ENCODE measurements around the gene NCAM2. TPM values are rescaled to one million over a fixed set of nuclear protein-coding genes. Genes with fewer than 3 reads are reported as not detected.

Gene NCAM2
- total RNA-seq, 2 experiments from 2014 or later: not detected

DNA sequence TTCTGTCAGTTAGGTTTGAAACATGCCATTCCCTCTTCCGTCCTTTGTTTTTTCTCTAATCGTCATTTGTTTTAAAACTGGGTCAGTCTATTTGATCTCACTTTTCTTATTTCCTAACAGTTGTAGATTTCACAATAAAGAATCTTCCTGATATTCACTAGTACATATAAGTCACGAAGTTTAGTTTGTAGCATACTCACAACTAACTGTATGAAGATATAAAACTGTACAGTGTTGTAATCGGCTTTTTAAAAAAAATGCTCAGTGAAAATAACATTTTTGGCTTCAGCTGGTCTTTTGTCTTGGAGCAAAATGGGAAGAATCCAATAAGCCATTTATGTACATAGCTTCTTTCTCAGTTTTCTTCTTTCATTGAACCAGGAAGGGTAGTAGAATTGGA lies 78.3 kb downstream of the NCAM2 start:
- POLR2A ChIA-PET: no interaction called here
- peaks cover 3% of the 10 kb centered on the region for H3K9me3 Mint-ChIP-seq
- H3K36me3 Mint-ChIP-seq: no peaks in the 10 kb centered on the region
- H3K4me1 Mint-ChIP-seq (ENCODE audit: low read depth): no peaks in the 10 kb centered on the region
- CTCF ChIA-PET: no interaction called here
- no peak for DNase-seq
- H3K4me3 Mint-ChIP-seq: no peak overlapping the region
- H3K27ac Mint-ChIP-seq: no peak overlapping the region
- no peaks in the 10 kb centered on the region for H3K27me3 Mint-ChIP-seq
- intact Hi-C loops (cut with micrococcal nuclease): no loop called here

DNA sequence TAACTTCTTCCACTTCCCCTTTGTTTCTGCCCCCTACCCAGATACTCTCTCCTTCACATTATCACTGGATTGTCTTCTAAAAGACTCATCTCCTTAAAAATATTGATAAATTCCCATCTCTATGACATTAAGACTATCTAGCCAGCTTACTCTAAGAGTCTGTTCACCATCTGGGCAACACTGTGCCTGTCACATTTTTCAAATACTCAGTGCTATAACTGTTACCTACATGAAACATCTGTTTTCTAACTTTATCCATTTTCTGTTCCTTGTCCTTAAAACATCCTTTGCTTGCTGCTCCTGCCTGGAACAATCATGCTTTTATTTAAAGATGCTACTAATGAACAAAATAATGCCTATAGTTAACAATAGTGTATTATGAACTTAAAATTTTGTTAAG lies 81.4 kb downstream of the NCAM2 start:
- Mint-ChIP-seq H3K9me3 (peaks cover 3% of the 10 kb centered on the region), H3K36me3 (no peaks in the 10 kb centered on the region), H3K4me3 (no peak overlapping the region), H3K27me3 (no peaks in the 10 kb centered on the region), H3K4me1 (ENCODE audit: low read depth) (no peaks in the 10 kb centered on the region), H3K27ac (no peak overlapping the region)
- DNase-seq: no peak
- intact Hi-C loops (cut with micrococcal nuclease): no loop called here
- POLR2A ChIA-PET: no interaction called here
- CTCF ChIA-PET: no interaction called here

DNA sequence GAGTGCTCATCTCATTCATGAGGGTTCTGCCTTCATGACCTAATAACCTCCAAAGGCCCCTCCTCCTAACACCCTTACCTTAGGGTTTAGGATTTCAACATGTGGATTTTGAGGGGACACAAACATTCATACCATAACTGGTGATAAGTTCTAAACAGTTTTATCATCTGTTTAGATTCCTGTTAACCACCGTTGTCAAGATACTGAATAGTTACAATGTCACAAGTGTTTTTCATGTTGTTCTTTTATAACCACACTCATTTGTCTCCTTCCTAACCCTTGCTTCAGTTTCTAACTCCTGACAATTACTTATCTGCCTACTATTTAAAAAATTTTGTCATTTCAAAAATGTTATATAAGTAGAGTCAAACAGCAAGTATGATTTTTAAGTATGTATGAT lies 86.0 kb downstream of the NCAM2 start:
- Mint-ChIP-seq H3K36me3 (no peaks in the 10 kb centered on the region), H3K4me3 (no peak overlapping the region), H3K27ac (no peak overlapping the region), H3K4me1 (ENCODE audit: low read depth) (no peaks in the 10 kb centered on the region), H3K9me3 (no peaks in the 10 kb centered on the region), H3K27me3 (no peaks in the 10 kb centered on the region)
- CTCF ChIA-PET: no interaction called here
- no peak for DNase-seq
- POLR2A ChIA-PET: no interaction called here
- intact Hi-C loops (cut with micrococcal nuclease): no loop called here

DNA sequence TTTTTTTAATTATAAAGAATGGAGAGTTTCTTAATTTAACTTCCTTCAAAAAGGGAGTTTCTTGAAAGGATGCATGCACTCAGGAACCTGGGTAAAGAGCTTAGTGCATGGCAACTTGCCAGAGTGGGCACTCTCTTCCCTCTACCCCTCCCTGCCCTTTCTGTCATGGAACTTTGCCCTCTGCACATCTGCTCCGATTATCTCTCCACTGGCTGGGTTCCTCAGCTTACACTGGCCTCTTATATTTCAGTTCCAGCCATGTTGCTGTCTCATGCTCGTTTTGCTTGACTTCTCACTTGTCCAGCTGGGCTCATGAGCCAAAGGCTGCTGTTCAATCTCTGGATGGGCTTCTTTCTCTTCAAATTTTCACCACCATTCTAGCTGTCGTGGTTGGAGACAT lies 87.0 kb downstream of the NCAM2 start:
- H3K27ac Mint-ChIP-seq: no peak overlapping the region
- H3K4me3 Mint-ChIP-seq: no peak overlapping the region
- H3K36me3 Mint-ChIP-seq: no peaks in the 10 kb centered on the region
- POLR2A ChIA-PET: no interaction called here
- no peaks in the 10 kb centered on the region for H3K4me1 Mint-ChIP-seq (ENCODE audit: low read depth)
- intact Hi-C loops (cut with micrococcal nuclease): no loop called here
- CTCF ChIA-PET: no interaction called here
- H3K27me3 Mint-ChIP-seq: no peaks in the 10 kb centered on the region
- DNase-seq: no peak
- H3K9me3 Mint-ChIP-seq: no peaks in the 10 kb centered on the region

DNA sequence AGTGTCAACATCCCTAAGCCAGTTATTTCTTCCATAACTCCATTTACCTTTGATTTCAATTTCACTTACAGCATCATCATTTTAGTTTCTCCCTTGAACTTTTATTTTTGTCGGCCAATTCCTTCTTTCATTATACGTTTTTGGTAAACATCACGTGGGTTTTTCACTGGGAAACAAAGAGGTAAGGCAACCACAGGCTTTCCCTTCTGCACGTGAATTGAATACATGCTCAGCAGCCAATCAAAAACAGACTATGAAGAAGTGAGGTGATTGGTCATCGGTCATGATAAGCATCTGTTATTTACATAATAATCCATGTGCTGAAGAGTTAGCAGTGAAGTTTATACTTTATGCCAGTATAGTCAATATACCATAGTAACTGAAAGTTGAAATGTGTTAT lies 98.7 kb downstream of the NCAM2 start:
- H3K36me3 Mint-ChIP-seq: no peaks in the 10 kb centered on the region
- H3K27me3 Mint-ChIP-seq: no peaks in the 10 kb centered on the region
- H3K27ac Mint-ChIP-seq: no peak overlapping the region
- H3K4me3 Mint-ChIP-seq: no peak overlapping the region
- intact Hi-C loops (cut with micrococcal nuclease): no loop called here
- POLR2A ChIA-PET: no interaction called here
- CTCF ChIA-PET: no interaction called here
- no peaks in the 10 kb centered on the region for H3K9me3 Mint-ChIP-seq
- no peaks in the 10 kb centered on the region for H3K4me1 Mint-ChIP-seq (ENCODE audit: low read depth)
- DNase-seq: no peak

DNA sequence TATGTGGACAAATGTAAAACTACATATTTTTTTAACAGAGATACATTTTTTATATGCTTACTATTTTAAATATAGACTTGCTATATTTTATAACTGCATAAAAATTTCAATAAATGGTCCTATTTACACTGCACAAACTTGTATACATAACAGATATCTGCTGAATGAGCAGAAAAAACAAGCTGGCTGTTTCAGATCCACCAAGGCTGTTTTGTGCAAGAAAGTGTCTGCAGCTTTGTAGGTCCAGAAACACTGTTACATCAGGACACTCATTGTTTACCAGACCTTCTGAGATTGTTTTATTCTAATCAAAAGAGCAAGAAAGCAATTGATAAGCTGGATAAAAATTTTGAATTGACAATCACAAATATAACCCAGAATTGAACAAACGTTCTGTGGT lies 99.3 kb downstream of the NCAM2 start:
- Mint-ChIP-seq H3K27ac (no peak overlapping the region), H3K9me3 (no peaks in the 10 kb centered on the region), H3K4me3 (no peak overlapping the region), H3K27me3 (no peaks in the 10 kb centered on the region), H3K36me3 (no peaks in the 10 kb centered on the region), H3K4me1 (ENCODE audit: low read depth) (no peaks in the 10 kb centered on the region)
- no peak for DNase-seq
- intact Hi-C loops (cut with micrococcal nuclease): no loop called here
- ChIA-PET CTCF (no interaction called here), POLR2A (no interaction called here)

DNA sequence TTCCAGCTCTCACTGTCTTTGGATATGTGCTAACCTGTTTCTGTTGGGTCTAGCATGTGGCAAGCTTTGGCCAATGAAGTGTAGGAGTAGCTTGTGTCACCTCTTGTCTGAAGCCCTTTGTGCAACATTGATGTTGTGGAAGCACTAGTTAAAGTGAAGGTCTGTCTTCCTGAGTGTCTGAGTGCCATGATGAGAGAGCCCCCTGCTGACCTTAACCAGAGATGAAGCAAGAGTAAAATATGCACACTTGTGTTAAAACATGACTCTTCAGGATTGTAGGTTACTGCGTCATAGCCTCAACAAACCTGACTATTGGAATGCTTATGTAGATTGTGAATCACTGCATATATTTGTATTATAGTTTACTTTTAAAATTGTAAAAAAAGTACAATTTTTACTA lies 103.7 kb downstream of the NCAM2 start:
- no peak for DNase-seq
- Mint-ChIP-seq H3K4me3 (no peak overlapping the region), H3K9me3 (no peaks in the 10 kb centered on the region), H3K36me3 (no peaks in the 10 kb centered on the region), H3K4me1 (ENCODE audit: low read depth) (no peaks in the 10 kb centered on the region), H3K27me3 (no peaks in the 10 kb centered on the region), H3K27ac (no peak overlapping the region)
- POLR2A ChIA-PET: no interaction called here
- CTCF ChIA-PET: interaction anchor here (1.2 kb wide), 1 partner anchor 104 kb away, joined by 3 read pairs; the partner anchor contains the start of gene NCAM2
- intact Hi-C loops (cut with micrococcal nuclease): loop anchor here (2.0 kb wide), 1 partner anchor 103 kb away; the partner anchor contains the start of gene NCAM2

DNA sequence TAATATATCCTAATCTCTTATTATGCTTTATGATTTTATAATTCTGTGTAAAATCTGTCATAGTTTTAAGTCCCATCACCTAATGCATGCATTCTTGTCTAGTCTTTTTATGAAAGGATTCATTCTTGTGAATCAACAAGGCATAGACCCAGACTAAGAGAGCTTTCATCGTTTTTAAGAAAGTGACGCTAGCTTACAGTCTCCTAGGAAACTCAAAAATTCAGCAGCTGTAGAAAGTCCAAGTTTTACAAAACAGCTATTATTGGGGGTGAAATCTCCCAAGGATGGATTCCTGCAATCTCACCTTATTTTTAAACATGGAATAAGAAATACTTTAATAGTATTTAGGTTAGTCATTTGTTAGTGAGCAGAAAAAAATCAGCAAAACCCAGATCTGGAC lies 104.7 kb downstream of the NCAM2 start:
- H3K36me3 Mint-ChIP-seq: no peaks in the 10 kb centered on the region
- H3K4me3 Mint-ChIP-seq: no peak overlapping the region

DNA sequence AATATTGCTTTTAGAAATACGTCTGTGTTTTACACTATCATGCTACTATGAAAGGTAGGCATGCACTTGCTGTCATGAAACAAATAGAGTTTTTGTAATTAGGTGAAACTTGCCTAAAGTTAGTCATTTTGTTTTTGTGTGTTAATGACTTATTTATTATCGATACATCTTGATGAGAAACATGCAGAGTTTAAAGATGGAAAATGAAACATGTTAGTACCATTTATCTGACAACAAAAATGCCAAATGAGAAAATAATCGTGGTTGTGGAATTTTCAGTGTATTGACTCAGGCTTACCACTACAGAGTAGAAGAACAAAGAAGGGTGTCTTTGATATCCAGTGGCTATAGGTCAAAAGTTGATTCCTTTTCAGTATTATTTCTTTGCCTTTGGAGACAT lies 105.5 kb downstream of the NCAM2 start:
- ChIA-PET POLR2A (no interaction called here), CTCF (no interaction called here)
- intact Hi-C loops (cut with micrococcal nuclease): loop anchor here (2.0 kb wide), 1 partner anchor 105 kb away; the partner anchor contains the start of gene NCAM2
- H3K4me3 Mint-ChIP-seq: no peak overlapping the region
- no peak for DNase-seq
- H3K27ac Mint-ChIP-seq: no peak overlapping the region
- H3K36me3 Mint-ChIP-seq: no peaks in the 10 kb centered on the region
- H3K4me1 Mint-ChIP-seq (ENCODE audit: low read depth): no peaks in the 10 kb centered on the region
- no peaks in the 10 kb centered on the region for H3K27me3 Mint-ChIP-seq
- H3K9me3 Mint-ChIP-seq: no peaks in the 10 kb centered on the region

More for the DNA sequence above, 104.7 kb downstream of the NCAM2 start:
- intact Hi-C loops (cut with micrococcal nuclease): loop anchor here (2.0 kb wide), 1 partner anchor 104 kb away; the partner anchor contains the start of gene NCAM2
- Mint-ChIP-seq H3K27me3 (no peaks in the 10 kb centered on the region), H3K27ac (no peak overlapping the region), H3K4me1 (ENCODE audit: low read depth) (no peaks in the 10 kb centered on the region), H3K9me3 (no peaks in the 10 kb centered on the region)
- DNase-seq: no peak
- CTCF ChIA-PET: no interaction called here
- POLR2A ChIA-PET: no interaction called here

DNA sequence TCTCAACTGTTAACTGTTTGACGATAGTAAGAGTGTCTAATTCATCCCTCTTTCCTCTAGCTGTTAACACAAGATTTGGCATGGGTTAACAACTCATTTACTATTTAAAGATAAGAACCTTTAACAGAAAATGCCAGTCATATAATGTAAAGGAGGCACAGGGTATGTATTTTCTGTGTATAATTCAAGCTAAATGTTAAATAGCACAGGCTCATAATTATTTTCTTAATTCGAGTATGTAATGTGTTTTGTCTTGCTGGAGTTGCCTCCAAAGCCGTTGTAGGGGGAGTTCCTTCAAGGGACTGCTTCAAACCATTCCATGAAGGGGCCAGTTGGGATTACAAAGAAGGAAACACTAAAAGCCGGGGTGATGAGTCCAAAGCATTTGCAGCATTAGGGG lies 111.5 kb downstream of the NCAM2 start:
- Mint-ChIP-seq H3K9me3 (no peaks in the 10 kb centered on the region), H3K4me3 (no peak overlapping the region), H3K4me1 (ENCODE audit: low read depth) (no peaks in the 10 kb centered on the region), H3K27me3 (no peaks in the 10 kb centered on the region), H3K27ac (no peak overlapping the region), H3K36me3 (no peaks in the 10 kb centered on the region)
- intact Hi-C loops (cut with micrococcal nuclease): no loop called here
- CTCF ChIA-PET: no interaction called here
- POLR2A ChIA-PET: no interaction called here
- no peak for DNase-seq

DNA sequence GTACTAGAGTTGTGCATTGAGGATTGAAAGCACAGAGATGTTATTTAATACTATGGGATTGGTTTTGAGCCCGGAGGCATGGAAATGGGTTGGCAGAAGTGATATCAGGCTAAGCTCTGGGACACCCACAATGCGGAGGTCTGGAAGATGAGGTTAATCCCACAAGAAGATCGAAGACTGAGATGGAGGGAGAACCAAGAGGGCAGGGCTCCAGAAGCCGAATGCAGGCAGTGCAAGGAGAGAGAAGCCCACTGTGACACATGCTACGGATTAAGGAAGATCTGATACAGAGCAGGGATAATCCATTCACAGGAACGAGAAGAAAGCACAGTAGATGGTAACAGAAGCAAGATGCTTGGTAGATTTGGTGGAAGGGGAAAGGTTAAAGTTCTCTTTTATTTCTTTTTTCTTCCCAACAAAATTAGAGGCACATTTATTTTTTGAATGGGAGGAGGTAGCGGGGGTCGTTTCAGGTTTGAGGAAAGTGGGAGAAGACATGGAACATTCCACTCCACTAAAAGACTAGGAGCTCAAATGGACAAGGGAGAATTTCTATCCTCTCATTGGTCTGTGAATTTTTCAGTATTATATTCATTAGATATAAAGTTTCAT lies 113.2 kb downstream of the NCAM2 start:
- CTCF ChIA-PET: no interaction called here

DNA sequence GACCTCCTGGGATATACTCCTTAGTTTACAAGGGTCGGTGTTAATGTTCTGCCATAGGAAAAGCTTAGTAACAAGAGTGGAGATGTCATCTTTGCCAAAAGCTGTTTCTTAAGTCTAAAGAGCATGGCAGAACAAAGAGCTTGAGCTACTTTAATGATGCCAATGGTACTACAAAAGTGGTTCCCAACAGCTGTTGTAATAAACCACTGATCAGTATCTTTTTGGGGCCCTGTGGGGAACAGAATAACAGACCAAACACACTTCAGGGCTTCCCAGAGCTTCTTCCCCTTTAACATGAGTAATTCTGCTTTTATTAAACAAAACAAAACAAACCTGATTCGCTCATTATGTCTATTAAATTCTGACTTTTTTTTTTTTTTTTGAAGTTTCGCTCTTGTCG lies 116.3 kb downstream of the NCAM2 start:
- intact Hi-C loops (cut with micrococcal nuclease): no loop called here
- ChIA-PET POLR2A (no interaction called here), CTCF (no interaction called here)
- H3K9me3 Mint-ChIP-seq: no peaks in the 10 kb centered on the region
- H3K27me3 Mint-ChIP-seq: no peaks in the 10 kb centered on the region
- no peaks in the 10 kb centered on the region for H3K36me3 Mint-ChIP-seq
- no peak overlapping the region for H3K27ac Mint-ChIP-seq
- DNase-seq: no peak
- H3K4me1 Mint-ChIP-seq (ENCODE audit: low read depth): no peaks in the 10 kb centered on the region
- H3K4me3 Mint-ChIP-seq: no peak overlapping the region

More for the DNA sequence above, 113.2 kb downstream of the NCAM2 start:
- POLR2A ChIA-PET: no interaction called here
- no peaks in the 10 kb centered on the region for H3K4me1 Mint-ChIP-seq (ENCODE audit: low read depth)
- no peaks in the 10 kb centered on the region for H3K27me3 Mint-ChIP-seq
- intact Hi-C loops (cut with micrococcal nuclease): no loop called here
- no peak overlapping the region for H3K4me3 Mint-ChIP-seq
- H3K27ac Mint-ChIP-seq: no peak overlapping the region
- no peaks in the 10 kb centered on the region for H3K36me3 Mint-ChIP-seq
- no peaks in the 10 kb centered on the region for H3K9me3 Mint-ChIP-seq
- DNase-seq: no peak

DNA sequence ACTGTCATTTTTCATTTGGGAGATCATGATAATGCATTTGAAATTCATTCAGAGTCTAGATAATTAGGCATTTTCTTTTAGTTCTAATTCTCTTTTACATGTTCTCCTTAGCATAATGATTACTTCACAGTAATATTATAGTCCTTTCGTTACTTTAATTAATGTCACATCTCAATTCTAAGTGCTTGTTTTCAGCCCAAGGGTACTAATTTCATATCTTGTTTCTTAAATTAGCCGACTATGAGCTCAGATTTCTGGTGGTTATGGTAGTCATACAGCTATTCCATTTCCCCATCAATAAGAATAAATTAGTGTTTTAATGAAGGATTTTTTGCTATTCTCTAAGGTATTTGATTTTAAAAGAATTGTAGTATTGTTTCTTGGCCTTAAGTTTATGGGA lies 120.9 kb downstream of the NCAM2 start:
- H3K4me1 Mint-ChIP-seq (ENCODE audit: low read depth): no peaks in the 10 kb centered on the region
- H3K36me3 Mint-ChIP-seq: no peaks in the 10 kb centered on the region
- CTCF ChIA-PET: no interaction called here
- intact Hi-C loops (cut with micrococcal nuclease): no loop called here
- H3K9me3 Mint-ChIP-seq: peaks cover 6% of the 10 kb centered on the region
- H3K27me3 Mint-ChIP-seq: no peaks in the 10 kb centered on the region
- DNase-seq: no peak
- no peak overlapping the region for H3K27ac Mint-ChIP-seq
- POLR2A ChIA-PET: no interaction called here
- no peak overlapping the region for H3K4me3 Mint-ChIP-seq
